HepG2 (cell line): ENCODE measurements around the gene FZD7. TPM values are rescaled to one million over a fixed set of nuclear protein-coding genes. Genes with fewer than 3 reads are reported as not detected.

ENCODE experiments used
- ATAC-seq: fragments of 200-7000 bp; cut with Tn5 transposase; 3 replicates; pipeline ENCODE4 v1.9.1; 2020; ENCODE audit warnings: mild to moderate bottlenecking, moderate library complexity
- BruUV-seq: library from RNA; stranded (reverse); fragments of 400-500 nt; replicated peaks from 2 replicates; lab custom pipeline; 2021; lab: Mats Ljungman, UMichigan
- CTCF ChIA-PET: fragments of 300-600 bp; formaldehyde crosslinking; extraction: SDS; loops from one replicate; lab custom pipeline; 2021; ENCODE audit warnings: low total read pairs, inconsistent platforms, low intra/inter-chr PET ratio; lab: Yijun Ruan, JAX
- POLR2A ChIA-PET: fragments of 350-600 bp; sonication (Branson Sonifier 250); formaldehyde crosslinking; loops from one replicate; lab custom pipeline; 2020; ENCODE audit warnings: antibody characterized with exemption, inconsistent platforms; lab: Yijun Ruan, JAX
- DNase-seq: peaks from one replicate; pipeline ENCODE4 v3.0.0-alpha.2; 2015; ENCODE audit warnings: low spot score
- FAIRE-seq: peaks from 3 replicates; lab custom pipeline; 2011; peaks lifted over from hg19 to GRCh38; lab: Jason Lieb, UNC
- H2AFZ ChIP-seq: one replicate; pipeline ENCODE4 v1.6.1; 2011; ENCODE audit warnings: low read length, inconsistent platforms
- H3K27ac ChIP-seq: fragments of 300-600 bp; 3 replicates; pipeline ENCODE4 v1.8.0; 2011; ENCODE audit warnings: mixed run types, mild to moderate bottlenecking, mixed read lengths, low read length, inconsistent platforms; ENCODE audit not compliant: insufficient read depth; ENCODE audit errors: extremely low read length
- H3K27me3 ChIP-seq, 2 experiments: fragments of 200-600 bp in 1 of 2; 2 replicates in 1 of 2; 3 replicates in 1 of 2; pipeline versions ENCODE4 v1.6.0 to v1.8.0; 2011; ENCODE audit warnings: low read length in 2 of 2, mild to moderate bottlenecking in 2 of 2, moderate library complexity in 2 of 2, inconsistent platforms in 1 of 2; ENCODE audit not compliant: insufficient read depth in 2 of 2, control insufficient read depth in 1 of 2
- H3K36me3 ChIP-seq, 2 experiments: fragments of 200-600 bp in 1 of 2; replicated peaks in 1 of 2; 2 replicates in 1 of 2; 3 replicates in 1 of 2; pipeline versions ENCODE4 v1.5.1 to v1.8.0; 2011; ENCODE audit warnings: low read length in 2 of 2, inconsistent platforms in 1 of 2; ENCODE audit not compliant: insufficient read depth in 2 of 2, control insufficient read depth in 1 of 2
- H3K4me1 ChIP-seq: 2 replicates; pipeline ENCODE4 v1.5.1; 2012; ENCODE audit warnings: low read length, inconsistent platforms; ENCODE audit not compliant: insufficient read depth
- H3K4me2 ChIP-seq: 2 replicates; pipeline ENCODE4 v1.6.0; 2011; ENCODE audit warnings: low read depth, low read length, inconsistent platforms
- H3K4me3 ChIP-seq, 3 experiments: fragments of 200-600 bp in 1 of 3; sonication (generic), shearing (Covaris generic) in 1 of 3; replicated peaks in 1 of 3; 2 replicates each; pipeline ENCODE4 v1.5.1; 2011 to 2016; ENCODE audit warnings: low read length in 3 of 3, inconsistent platforms in 2 of 3, low read depth in 2 of 3, mild to moderate bottlenecking in 2 of 3, control low read depth in 1 of 3, mixed read lengths in 1 of 3; ENCODE audit not compliant: insufficient read depth in 1 of 3
- H3K79me2 ChIP-seq: one replicate; pipeline ENCODE4 v1.6.1; 2011; ENCODE audit warnings: low read length, inconsistent platforms; ENCODE audit not compliant: insufficient read depth
- H3K9ac ChIP-seq: 2 replicates; pipeline ENCODE4 v1.6.0; 2011; ENCODE audit warnings: mild to moderate bottlenecking, low read depth, low read length, inconsistent platforms; ENCODE audit not compliant: insufficient read depth
- H3K9me3 ChIP-seq: 2 replicates; pipeline ENCODE4 v1.5.1; 2012; ENCODE audit warnings: mild to moderate bottlenecking, low read length
- H4K20me1 ChIP-seq: 2 replicates; pipeline ENCODE4 v1.6.0; 2011; ENCODE audit warnings: inconsistent platforms, mild to moderate bottlenecking, low read length, moderate library complexity; ENCODE audit not compliant: insufficient read depth
- ARNTL ChIP-seq: sonication (generic); formaldehyde crosslinking; IDR thresholded peaks from 2 replicates; pipeline ENCODE4 v1.4.0; 2020; ENCODE audit warnings: mild to moderate bottlenecking, missing genetic modification reagents
- ATAD3A ChIP-seq: sonication (generic); formaldehyde crosslinking; IDR thresholded peaks from 2 replicates; pipeline ENCODE4 v1.4.0; 2020; ENCODE audit warnings: missing genetic modification reagents
- FOXK1 ChIP-seq: sonication (generic); formaldehyde crosslinking; IDR thresholded peaks from 2 replicates; pipeline ENCODE4 v1.4.0; 2020; ENCODE audit warnings: low read depth, missing genetic modification reagents, borderline replicate concordance
- FOXM1 ChIP-seq: sonication (generic); formaldehyde crosslinking; IDR thresholded peaks from 2 replicates; pipeline ENCODE4 v1.5.0; 2020; ENCODE audit warnings: missing genetic modification reagents
- GATA4 ChIP-seq: sonication (generic); IDR thresholded peaks from 2 replicates; pipeline ENCODE4 v1.6.1; 2016; ENCODE audit warnings: antibody characterized with exemption, low read depth, borderline replicate concordance
- GATAD1 ChIP-seq: IDR thresholded peaks from 2 replicates; pipeline ENCODE4 v1.6.1; 2016; ENCODE audit warnings: missing genetic modification reagents, missing compliant biosample characterization
- MEIS2 ChIP-seq: sonication (generic); formaldehyde crosslinking; IDR thresholded peaks from 2 replicates; pipeline ENCODE4 v1.9.0; 2021; ENCODE audit warnings: mild to moderate bottlenecking, missing genetic modification reagents
- NRL ChIP-seq: sonication (generic); formaldehyde crosslinking; IDR thresholded peaks from 2 replicates; pipeline ENCODE4 v1.5.0; 2020; ENCODE audit warnings: missing genetic modification reagents, mild to moderate bottlenecking, moderate library complexity, borderline replicate concordance
- RBFOX2 ChIP-seq: fragments of 200-400 bp; formaldehyde crosslinking; IDR thresholded peaks from 2 replicates; pipeline ENCODE4 v1.6.1; 2017; ENCODE audit warnings: low read depth, mild to moderate bottlenecking, low read length
- TFDP2 ChIP-seq: sonication (generic); formaldehyde crosslinking; IDR thresholded peaks from 2 replicates; pipeline ENCODE4 v1.4.0; 2020; ENCODE audit warnings: missing genetic modification reagents
- TOE1 ChIP-seq: sonication (generic); formaldehyde crosslinking; IDR thresholded peaks from 2 replicates; pipeline ENCODE4 v1.4.0; 2020; ENCODE audit warnings: mild to moderate bottlenecking, missing genetic modification reagents
- ZBTB34 ChIP-seq: sonication (generic); formaldehyde crosslinking; IDR thresholded peaks from 2 replicates; pipeline ENCODE4 v1.8.0; 2022; ENCODE audit warnings: mild to moderate bottlenecking, missing genetic modification reagents
- ZFAT ChIP-seq: sonication (generic); formaldehyde crosslinking; conservative IDR thresholded peaks from 2 replicates; pipeline ENCODE4 v1.8.1; 2023; ENCODE audit warnings: missing genetic modification reagents, inconsistent platforms
- ZNF414 ChIP-seq: sonication (generic); formaldehyde crosslinking; IDR thresholded peaks from 2 replicates; pipeline ENCODE4 v1.5.0; 2020; ENCODE audit warnings: missing genetic modification reagents
- ZNF446 ChIP-seq: sonication (generic); formaldehyde crosslinking; IDR thresholded peaks from 2 replicates; pipeline ENCODE4 v1.5.0; 2020; ENCODE audit warnings: mild to moderate bottlenecking, missing genetic modification reagents
- ZNF577 ChIP-seq: sonication (generic); formaldehyde crosslinking; IDR thresholded peaks from 2 replicates; pipeline ENCODE4 v1.4.0; 2020; ENCODE audit warnings: mild to moderate bottlenecking, low read depth, missing genetic modification reagents, borderline replicate concordance
- ZNF670 ChIP-seq: sonication (generic); formaldehyde crosslinking; IDR thresholded peaks from 2 replicates; pipeline ENCODE4 v1.8.0; 2022; ENCODE audit warnings: mild to moderate bottlenecking, missing genetic modification reagents, borderline replicate concordance
- ZNF678 ChIP-seq: sonication (generic); formaldehyde crosslinking; IDR thresholded peaks from 2 replicates; pipeline ENCODE4 v1.4.0; 2020; ENCODE audit warnings: mild to moderate bottlenecking, missing genetic modification reagents
- WGBS: methylation state at CpG from one replicate; pipeline ENCODE4 v1.1.6; 2017; ENCODE audit warnings: low lambda C conversion rate; 5-methylcytosine and 5-hydroxymethylcytosine counted together
- in situ Hi-C: cut with HindIII; loops from 2 replicates; pipeline ENCODE4 v1.10.0; 2017; ENCODE audit warnings: low pct_unique_long_range_greater_than_20kb; ENCODE audit not compliant: extremely low pct_ligation_motif_present
- intact Hi-C: fragments of 100-400 bp; cut with micrococcal nuclease; formaldehyde crosslinking; loops from one replicate; pipeline ENCODE4 v1.10.0; 2022; ENCODE audit not compliant: unreplicated experiment
- polyA plus RNA-seq, 8 experiments: library from polyadenylated mRNA; depleted of rRNA in 3 of 8; stranded (reverse) in 7 of 8; unstranded in 1 of 8; fragments of >200 nt; fragmentation: Illumina TruSeq in 4 of 8; extraction: Trizol in 4 of 8; gene quantifications; 2 replicates each; pipeline versions ENCODE4 v1.2.1 to v1.2.3, GENCODE V29; 2011 to 2016; ENCODE audit warnings: low read depth in 4 of 8, missing spikeins in 1 of 8, mixed read lengths in 1 of 8; ENCODE audit not compliant: insufficient read depth in 1 of 8
- total RNA-seq, 5 experiments: library from RNA; depleted of rRNA; stranded (reverse); fragments of >200 nt; fragmentation: Illumina TruSeq; extraction: Trizol; gene quantifications; 2 replicates each; pipeline ENCODE4 v1.2.3, GENCODE V29; 2016; ENCODE audit warnings: low read depth in 1 of 5

The FZD7 gene
- total and polyA plus RNA-seq, 2 of the 13 experiments (the other 11 are each of a cell fraction or from before 2014, with no cell fraction given), result 0.13 to 0.38 TPM

DNA sequence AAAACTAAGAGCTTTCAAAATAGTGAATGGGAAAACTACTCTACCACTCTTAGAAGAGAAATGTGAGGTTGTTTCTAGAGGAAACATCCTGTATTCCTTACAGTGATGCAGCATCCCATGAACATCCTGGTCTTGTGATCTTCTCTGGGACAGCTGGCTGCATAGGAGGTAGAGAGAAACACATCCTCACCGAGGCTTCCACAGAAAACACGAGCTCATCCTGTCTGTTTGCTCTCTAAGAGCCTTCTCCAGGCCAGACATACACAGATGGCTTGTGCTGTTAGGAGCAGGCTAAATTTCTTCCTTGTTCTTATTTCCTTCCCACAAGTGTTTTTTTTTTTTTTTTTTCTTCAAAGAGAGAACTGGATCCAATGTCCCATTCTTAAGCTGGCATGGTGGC, 14.7 kb upstream of the FZD7 start:
- 3% methylated on average over 2 of the region's 2 CpGs for WGBS
- TF ChIP-seq FOXM1 (CRISPR knock-in tag), result no peak
- no peak for TF ChIP-seq ZBTB34 (CRISPR knock-in tag)
- TF ChIP-seq ZNF577, result no peak
- no peak for TF ChIP-seq TFDP2
- no peak for TF ChIP-seq TOE1 (CRISPR knock-in tag)
- no peak for TF ChIP-seq ZNF446 (CRISPR knock-in tag)
- TF ChIP-seq NRL (CRISPR knock-in tag), result no peak
- no peak for TF ChIP-seq ZNF414 (CRISPR knock-in tag)
- TF ChIP-seq ZNF670 (CRISPR knock-in tag), result no peak
- no peak for TF ChIP-seq ZFAT (CRISPR knock-in tag)
- TF ChIP-seq RBFOX2, result no peak
- no peak for TF ChIP-seq MEIS2 (CRISPR knock-in tag)
- no peak for TF ChIP-seq ATAD3A
- TF ChIP-seq FOXK1, result no peak
- no peak for TF ChIP-seq ZNF678 (CRISPR knock-in tag)
- no peak for TF ChIP-seq GATA4
- TF ChIP-seq ARNTL (CRISPR knock-in tag), result no peak
- no peak for TF ChIP-seq GATAD1 (CRISPR knock-in tag)
- POLR2A ChIA-PET, result interaction anchor here (0.6 kb wide), 1 partner anchor 385 kb away, joined by 3 read pairs; no protein-coding TSS in a partner anchor
- Histone ChIP-seq H3K4me2 (no peak overlapping the region), H3K4me1 (no peaks in the 10 kb centered on the region), H3K36me3 (no peaks in the 10 kb centered on the region), H3K4me3 (no peak overlapping the region), H2AFZ (no peak overlapping the region), H3K27ac (no peak overlapping the region), H3K27me3 (peaks cover 2 to 4% of the 10 kb centered on the region in 2 experiments; a peak in 3 of 5 replicates), H3K79me2 (no peaks in the 10 kb centered on the region), H3K9me3 (no peaks in the 10 kb centered on the region), H3K9ac (no peak overlapping the region), H4K20me1 (no peaks in the 10 kb centered on the region)
- no peak for DNase-seq
- BruUV-seq, result no TSS peak
- in situ Hi-C loops (no loop called here), intact Hi-C loops (no loop called here)
- FAIRE-seq, result no peak
- CTCF ChIA-PET, result no interaction called here
- no peak for ATAC-seq
